GM12892 (cell line): ENCODE measurements around the gene SYT13.
"Not testable (repeated sequence)": the region's sequence is repeated elsewhere in the genome, so short reads cannot be mapped to it uniquely, and the experiment has no call there.

ENCODE experiments used
- DNase-seq: peaks from one replicate; pipeline ENCODE4 v3.0.0; 2011; ENCODE audit not compliant: insufficient read length
- FAIRE-seq: peaks from 2 replicates; lab custom pipeline; 2011; peaks lifted over from hg19 to GRCh38; lab: Jason Lieb, UNC
- POLR2A ChIP-seq: IDR thresholded peaks from 2 replicates; pipeline ENCODE4 v1.6.1; 2011; ENCODE audit warnings: low read depth, low read length, control low read depth
- POLR2AphosphoS5 ChIP-seq: IDR thresholded peaks from 2 replicates; pipeline ENCODE4 v1.6.1; 2011; ENCODE audit warnings: low read depth, low read length, control low read depth
- TAF1 ChIP-seq: IDR thresholded peaks from 2 replicates; pipeline ENCODE4 v1.6.1; 2011; ENCODE audit warnings: low read depth, mild to moderate bottlenecking, control low read depth, low read length, borderline replicate concordance

SYT13 gene

DNA sequence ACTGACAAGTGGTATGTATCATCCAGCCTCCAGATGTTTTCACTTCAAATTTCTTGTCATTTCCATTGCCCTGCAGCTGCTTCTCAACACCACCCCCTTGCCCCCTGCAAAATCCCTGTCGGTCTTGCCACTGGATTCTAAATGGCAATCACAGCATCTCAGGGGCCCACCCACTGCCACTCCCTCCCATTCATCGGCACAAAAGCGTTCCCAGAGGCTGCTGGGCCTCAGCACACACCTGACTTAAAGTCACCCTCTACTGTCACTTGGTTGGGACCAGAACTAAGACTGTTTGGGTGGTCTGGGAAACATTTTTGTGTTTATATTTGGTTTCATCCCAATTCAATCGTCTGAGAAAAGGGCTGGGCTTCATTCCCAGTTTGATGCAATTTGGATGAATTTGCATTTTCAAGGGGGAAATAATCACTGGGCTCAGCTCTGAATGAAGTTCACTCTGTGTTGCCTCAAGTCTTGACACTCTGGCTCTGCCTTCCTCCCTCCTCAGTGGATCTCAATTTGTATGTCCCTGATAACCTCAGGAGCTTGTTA is 27.1 kb downstream of the SYT13 start:
- DNase-seq (no peak), FAIRE-seq (no peak)
- TF ChIP-seq TAF1 (no peak), POLR2A (no peak), POLR2AphosphoS5 (no peak)

DNA sequence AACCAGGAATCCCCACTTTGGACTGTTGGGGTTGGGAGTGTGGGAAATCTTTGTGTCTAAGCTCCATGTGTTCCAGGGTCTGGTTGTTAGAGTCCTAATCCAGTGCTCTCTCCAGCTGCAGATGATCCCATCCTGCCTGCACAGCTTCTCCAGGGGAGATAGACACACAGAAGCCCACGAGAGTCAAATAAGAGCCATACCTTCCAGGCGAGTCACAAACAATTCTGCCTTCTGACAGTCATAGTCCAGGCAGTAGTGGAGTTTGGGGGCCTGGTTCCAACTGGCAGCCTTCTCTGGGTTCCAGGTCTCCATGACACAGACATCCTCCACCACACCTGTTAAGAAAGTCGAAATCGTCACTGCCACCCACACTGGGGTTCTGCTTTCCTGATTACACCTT is 32.1 kb downstream of the SYT13 start:
- FAIRE-seq = no peak
- no peak for DNase-seq
- TF ChIP-seq POLR2A (no peak), TAF1 (no peak)

DNA sequence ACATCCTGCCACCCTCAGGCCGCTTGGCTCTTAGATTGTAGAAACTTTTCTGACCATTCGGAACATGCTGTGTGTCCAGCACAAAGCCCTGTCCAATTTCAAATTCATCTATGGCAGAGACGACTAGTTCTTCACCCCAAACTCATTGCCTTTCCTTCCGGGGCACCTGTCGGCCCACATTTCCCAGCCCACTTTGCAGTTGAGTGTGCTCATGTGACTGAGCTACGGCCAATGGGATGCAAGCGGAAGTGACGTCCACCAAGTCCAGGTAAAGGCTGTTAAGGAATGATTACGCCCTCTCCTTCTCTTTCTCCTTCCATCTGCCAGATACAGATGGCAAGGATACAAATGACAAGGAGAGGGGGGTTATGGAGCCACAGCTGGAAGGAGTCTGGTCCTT is 32.5 kb downstream of the SYT13 start:
- no peak for TF ChIP-seq TAF1
- TF ChIP-seq POLR2AphosphoS5 = no peak
- no peak for TF ChIP-seq POLR2A
- no peak for DNase-seq
- no peak for FAIRE-seq

DNA sequence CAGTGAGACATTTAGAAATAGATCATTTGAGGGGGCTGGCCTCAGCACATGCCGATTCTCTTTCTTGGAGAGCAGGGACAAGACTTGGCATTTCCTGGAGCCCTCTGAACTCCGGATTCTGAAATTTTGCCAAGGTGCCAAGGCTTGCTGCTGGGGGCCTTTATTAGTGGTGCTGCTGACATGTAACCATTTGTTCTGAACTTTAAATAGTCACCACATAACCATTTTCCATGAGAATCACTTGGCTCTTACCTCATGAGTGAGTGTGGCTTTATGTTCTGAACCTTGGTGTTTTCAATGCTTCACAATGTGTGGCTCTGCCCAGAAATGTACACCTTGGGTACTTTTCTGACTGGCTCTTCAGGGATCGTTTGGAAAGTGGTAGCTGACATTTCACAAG is 33.3 kb downstream of the SYT13 start:
- FAIRE-seq (no peak), DNase-seq (no peak)
- TF ChIP-seq POLR2AphosphoS5 (no peak), TAF1 (no peak), POLR2A (no peak)

DNA sequence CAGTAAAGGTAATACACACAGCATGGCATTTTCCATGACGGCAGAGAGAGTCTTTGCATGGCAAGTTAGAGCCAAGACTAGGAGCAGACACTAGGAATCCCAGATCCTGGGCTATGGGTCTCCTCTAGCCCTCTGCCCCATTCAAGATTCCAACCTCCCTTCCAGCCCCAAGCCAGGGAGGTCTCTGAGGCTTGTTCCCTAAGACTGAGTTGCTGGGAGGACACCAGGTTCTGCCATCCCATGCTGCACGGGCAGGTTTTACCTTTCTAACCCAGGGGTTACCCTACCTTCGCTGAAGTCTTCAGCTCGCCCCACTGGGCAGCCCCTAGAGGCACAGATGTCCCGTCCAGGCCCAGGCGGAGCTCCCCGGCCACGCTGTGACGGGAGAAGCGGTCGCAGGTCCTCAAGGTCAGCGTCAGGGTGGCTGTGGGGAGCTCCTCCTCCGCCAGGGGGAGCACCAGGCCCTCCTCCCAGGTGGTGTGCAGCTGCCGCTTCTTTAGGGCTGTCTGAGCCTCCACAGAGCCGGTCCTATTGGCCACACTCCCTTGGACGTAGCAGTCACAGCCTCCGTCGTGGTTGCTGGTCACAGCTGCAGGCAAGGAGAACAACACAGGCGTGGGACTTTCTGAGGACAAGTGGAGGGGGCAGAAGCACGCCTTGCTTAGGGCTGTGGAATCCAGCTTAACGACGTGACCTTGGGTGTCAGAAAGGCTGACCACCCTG is 33.8 kb downstream of the SYT13 start:
- TF ChIP-seq TAF1 (no peak), POLR2AphosphoS5 (no peak), POLR2A (no peak)
- FAIRE-seq (peak; percentile 68), DNase-seq (peak; percentile 57)

DNA sequence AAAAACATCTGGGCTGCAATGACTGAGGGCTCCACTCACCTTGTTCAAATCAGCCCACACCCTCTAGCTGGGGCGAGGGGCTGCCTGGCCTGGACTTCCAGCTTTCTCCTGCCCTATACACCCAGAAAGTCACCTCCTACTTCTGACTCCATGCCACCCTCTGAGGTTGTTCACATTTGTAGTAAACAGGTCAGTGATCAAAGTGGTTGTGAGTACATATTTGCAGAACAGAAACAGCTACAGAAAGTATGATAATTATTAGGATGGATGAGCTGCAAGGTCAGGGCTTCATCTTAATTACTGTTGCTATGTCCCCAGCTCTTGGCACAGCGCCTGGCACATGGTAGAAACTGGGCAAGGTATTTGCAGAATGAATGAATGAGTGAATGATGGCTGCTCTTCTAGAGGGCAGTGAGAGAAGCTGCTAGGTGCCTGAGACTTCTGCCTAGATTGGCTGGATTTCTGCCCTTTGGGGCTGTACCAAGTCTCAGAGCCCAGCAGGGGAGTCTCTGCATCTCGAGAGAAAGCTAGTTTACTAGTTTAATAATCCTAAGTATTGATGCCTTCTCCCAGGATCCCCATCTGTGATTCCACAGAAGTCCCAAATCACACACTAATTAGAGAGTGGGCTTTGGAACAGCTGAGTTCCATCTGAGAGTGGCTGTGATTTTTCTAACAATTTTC is 36.0 kb downstream of the SYT13 start:
- DNase-seq = no peak
- TF ChIP-seq TAF1 (no peak), POLR2AphosphoS5 (no peak), POLR2A (no peak)
- no peak for FAIRE-seq

DNA sequence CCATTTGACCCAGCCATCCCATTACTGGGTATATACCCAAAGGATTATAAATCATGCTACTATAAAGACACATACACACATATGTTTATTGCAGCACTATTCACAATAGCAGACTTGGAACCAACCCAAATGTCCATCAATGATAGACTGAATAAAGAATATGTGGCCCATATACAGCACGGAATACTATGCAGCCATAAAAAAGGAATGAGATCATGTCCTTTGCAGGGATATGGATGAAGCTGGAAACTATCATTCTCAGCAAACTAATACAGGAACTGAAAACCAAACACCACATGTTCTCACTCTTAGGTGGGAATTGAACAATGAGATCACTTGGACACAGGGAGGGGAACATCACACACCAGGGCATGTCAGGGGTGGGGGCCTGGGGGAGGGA is 36.8 kb downstream of the SYT13 start:
- not testable (repeated sequence) for DNase-seq, FAIRE-seq

DNA sequence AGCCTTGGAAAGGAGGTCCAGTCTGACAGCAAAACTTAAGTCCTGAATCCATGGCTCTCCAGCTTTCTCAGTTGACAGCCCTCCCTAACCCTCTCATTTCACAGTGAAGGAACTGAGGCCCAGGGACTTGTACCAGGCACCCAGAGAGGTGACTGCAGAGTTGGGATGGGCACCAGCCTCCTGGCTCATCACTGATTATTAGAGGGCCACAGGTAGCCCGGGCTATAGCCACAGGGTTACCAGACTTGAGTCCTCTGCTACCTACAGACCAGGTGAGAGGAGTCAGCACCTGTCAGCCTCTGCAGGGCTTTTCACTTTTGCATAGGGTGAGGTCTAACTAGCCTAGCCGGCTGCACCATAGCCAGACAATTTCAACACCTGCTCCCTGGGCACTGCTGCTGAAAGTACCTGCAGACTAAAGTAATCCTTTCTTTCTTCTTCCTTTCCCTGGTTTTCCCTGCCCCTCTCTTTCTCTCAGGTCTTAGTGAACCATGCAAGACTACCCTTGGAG is 37.6 kb downstream of the SYT13 start:
- DNase-seq (no peak), FAIRE-seq (no peak)
- TF ChIP-seq POLR2A = no peak
- TF ChIP-seq POLR2AphosphoS5 = no peak
- TF ChIP-seq TAF1 = no peak

DNA sequence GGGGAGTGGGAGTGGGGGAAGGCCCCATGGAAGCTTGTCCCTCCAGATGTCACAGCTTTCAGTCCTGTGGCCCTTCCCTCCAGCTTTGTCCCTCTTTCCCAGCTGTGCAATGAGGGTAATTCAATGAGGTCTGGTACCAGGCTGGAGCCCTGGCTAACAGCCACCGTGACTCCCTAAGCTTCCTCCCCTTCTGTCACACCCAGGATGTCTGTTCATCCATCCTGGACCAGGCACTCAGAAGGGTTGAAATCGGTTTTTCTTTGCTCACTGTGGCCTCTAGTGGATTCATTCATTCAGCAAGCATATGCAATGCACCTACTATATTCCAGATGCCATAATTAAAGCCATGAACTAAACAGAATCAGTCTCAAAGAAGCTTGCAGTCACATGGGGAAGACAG is 38.7 kb downstream of the SYT13 start:
- no peak for DNase-seq
- no peak for FAIRE-seq

DNA sequence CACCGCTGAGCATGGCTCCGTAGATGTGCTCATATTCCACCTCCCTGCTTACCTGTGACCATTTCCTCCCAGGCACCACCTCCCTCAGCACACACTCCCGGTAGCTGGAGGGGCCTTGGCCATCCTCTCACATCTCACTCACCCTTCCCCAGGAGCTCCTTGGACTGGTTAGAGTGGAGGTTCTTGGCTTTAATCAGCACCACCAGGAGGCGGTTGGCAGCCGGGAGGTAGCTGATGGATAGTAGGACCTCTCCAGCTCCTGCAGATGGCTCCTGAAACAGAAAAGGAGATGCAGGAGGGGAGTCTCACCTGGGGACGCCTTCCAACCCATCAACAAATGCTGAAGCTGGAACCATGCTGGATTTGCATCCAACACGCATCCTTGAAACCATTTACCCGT is 39.9 kb downstream of the SYT13 start:
- FAIRE-seq = no peak
- DNase-seq = no peak
- TF ChIP-seq TAF1 (no peak), POLR2AphosphoS5 (no peak), POLR2A (no peak)

More for the DNA sequence above, 38.7 kb downstream of the SYT13 start:
- TF ChIP-seq POLR2A (no peak), POLR2AphosphoS5 (no peak), TAF1 (no peak)

DNA sequence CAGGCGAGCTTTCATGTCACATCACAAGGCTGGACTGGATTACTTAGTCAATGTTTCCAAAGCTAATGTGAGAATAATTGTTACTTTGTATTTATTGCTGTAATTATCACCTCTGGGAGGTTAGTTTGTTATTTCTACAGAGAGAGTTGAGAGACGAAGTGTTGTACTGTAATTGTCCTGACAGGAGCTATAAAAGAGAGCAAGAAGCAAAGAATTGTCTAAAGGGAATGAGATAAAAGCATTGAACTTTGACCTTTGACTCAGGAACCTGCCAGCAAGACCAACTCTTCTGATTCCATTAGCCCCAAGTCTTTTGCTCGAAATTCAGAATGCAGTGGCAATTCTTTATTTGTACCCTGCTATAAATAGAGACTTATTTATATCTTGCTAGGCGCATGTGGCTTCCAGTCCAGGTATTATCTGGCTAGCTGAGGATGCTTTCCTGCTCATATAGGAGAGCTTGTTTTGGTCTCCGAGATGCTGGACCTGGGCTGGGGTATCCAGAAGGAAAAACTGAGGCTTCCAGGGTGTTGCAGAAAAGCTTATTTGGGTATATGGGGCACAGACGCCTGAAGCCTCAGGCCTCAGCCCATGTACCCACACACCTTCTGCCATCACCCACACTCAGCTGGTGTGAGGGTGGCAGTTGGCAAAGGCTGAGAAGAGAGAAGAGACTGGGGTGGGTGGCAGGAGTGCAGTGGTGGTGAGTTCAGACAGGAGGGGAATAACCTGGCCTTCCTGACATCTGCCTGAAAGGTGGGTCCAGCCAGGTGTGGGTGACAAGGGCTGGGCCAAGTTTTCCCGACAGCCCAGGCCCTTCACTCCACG is 40.7 kb downstream of the SYT13 start:
- TF ChIP-seq TAF1 (no peak), POLR2AphosphoS5 (no peak), POLR2A (no peak)

DNA sequence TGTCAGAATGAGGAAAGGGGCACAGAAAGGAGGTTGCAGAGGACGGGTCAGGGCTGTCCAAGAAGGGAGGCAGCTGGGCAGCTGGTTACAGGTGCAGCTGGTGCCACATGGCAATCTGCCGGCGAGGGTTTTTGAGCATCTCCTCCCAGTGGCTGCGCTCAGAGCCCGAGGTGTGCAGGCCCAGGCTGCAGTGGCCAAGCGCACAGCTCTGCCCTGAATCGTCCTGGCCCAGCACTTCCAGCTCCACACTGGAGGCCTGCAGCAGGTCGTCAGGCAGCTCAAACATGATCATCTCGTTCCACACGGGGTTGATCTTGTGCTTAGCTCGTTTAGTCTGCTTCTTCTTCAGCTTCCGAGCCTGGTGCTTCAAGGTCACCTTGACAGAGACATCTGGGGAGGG is 42.2 kb downstream of the SYT13 start:
- no peak for FAIRE-seq
- no peak for DNase-seq
- TF ChIP-seq TAF1 = no peak
- no peak for TF ChIP-seq POLR2A
- TF ChIP-seq POLR2AphosphoS5 = no peak

More for the DNA sequence above, 40.7 kb downstream of the SYT13 start:
- DNase-seq (no peak), FAIRE-seq (no peak)
